UCSD-AML1 (cell line): Measurements from ENCODE around the gene NUDT7.

ENCODE experiments used
- DNase-seq: peaks from one replicate; lab custom pipeline; 2025; ENCODE audit not compliant: unreplicated experiment; lab: John Stamatoyannopoulos, UW

NUDT7 gene

GRCh38 chr16:77722309-77723107 lies at the start of gene NUDT7:
NUDT7 (plus strand) TSS chr16:77722514; CDS start chr16:77722583, 69 bp downstream.
- DNase-seq, result peak; percentile 88

GRCh38 chr16:77674888-77675287 lies 47.4 kb upstream of the NUDT7 start:
- DNase-seq, result no peak

GRCh38 chr16:77675464-77676324 lies 46.6 kb upstream of the NUDT7 start:
- peak; percentile 19 for DNase-seq

GRCh38 chr16:77677129-77677528 lies 45.2 kb upstream of the NUDT7 start:
- DNase-seq, result no peak

GRCh38 chr16:77679391-77679790 lies 42.9 kb upstream of the NUDT7 start:
- DNase-seq, result no peak

- DNase-seq, result no peak
These were observed 42.4 kb upstream of the NUDT7 start for GRCh38 chr16:77679901-77680300.

- no peak for DNase-seq
These were observed 41.8 kb upstream of the NUDT7 start for GRCh38 chr16:77680496-77680895.

GRCh38 chr16:77682586-77682985 lies 39.7 kb upstream of the NUDT7 start:
- DNase-seq, result no peak

- no peak for DNase-seq
These were observed 38.7 kb upstream of the NUDT7 start for GRCh38 chr16:77683397-77684180.

GRCh38 chr16:77684181-77684526 lies 38.2 kb upstream of the NUDT7 start:
- DNase-seq, result no peak

GRCh38 chr16:77686385-77686784 lies 35.9 kb upstream of the NUDT7 start:
- DNase-seq, result no peak

GRCh38 chr16:77689971-77690370 lies 32.3 kb upstream of the NUDT7 start:
- no peak for DNase-seq

- no peak for DNase-seq
These were observed 31.9 kb upstream of the NUDT7 start for GRCh38 chr16:77690416-77690815.

GRCh38 chr16:77692612-77693011 lies 29.7 kb upstream of the NUDT7 start:
- DNase-seq, result no peak

- no peak for DNase-seq
These were observed 26.2 kb upstream of the NUDT7 start for GRCh38 chr16:77696149-77696548.

GRCh38 chr16:77700846-77701245 lies 21.5 kb upstream of the NUDT7 start:
- DNase-seq, result no peak

- DNase-seq, result no peak
These were observed 17.0 kb upstream of the NUDT7 start for GRCh38 chr16:77705351-77705750.

GRCh38 chr16:77711179-77711578 lies 11.1 kb upstream of the NUDT7 start:
- no peak for DNase-seq

- DNase-seq, result no peak
These were observed 10.5 kb upstream of the NUDT7 start for GRCh38 chr16:77711775-77712174.

- DNase-seq, result no peak
These were observed 7.2 kb upstream of the NUDT7 start for GRCh38 chr16:77715145-77715544.

- DNase-seq, result no peak
These were observed 484 bp upstream of the NUDT7 start for GRCh38 chr16:77721752-77722308.
